ENCODE results near the gene RAD51C.

GRCh38 chr17:58667934-58668597 lies 24.3 kb upstream of the RAD51C start:
- TF ChIP-seq POLR2AphosphoS5 (IDR thresholded peaks at IDR 0.05; ENCODE audit: borderline replicate concordance, low read depth, low read length) (no peak), FOXP2 (optimal IDR thresholded peaks at IDR 0.05; ENCODE audit: control extremely low read depth, extremely low read length, insufficient read depth) (no peak)

All from SK-N-MC (cell line).